ENCODE results near the gene SAPCD2.

SAPCD2 gene

GRCh38 chr9:137044037-137044436 lies 26.3 kb downstream of the SAPCD2 start:
- TF ChIP-seq CTCF (IDR thresholded peaks at IDR 0.05; ENCODE audit: low read depth, low read length, missing control alignments): no peak
- H3K4me3 ChIP-seq (ENCODE audit: low read depth, low read length): no peak overlapping the region
- no peak for DNase-seq (ENCODE audit: low read depth)
- in situ Hi-C loops (cut with HindIII; ENCODE audit: low sequenced_read_pairs): loop anchor here (25.0 kb wide), 1 partner anchor 257 kb away; the partner anchor contains the start of genes CCDC183 and TMEM141

GRCh38 chr9:137042751-137043727 lies 27.3 kb downstream of the SAPCD2 start:
- no peak overlapping the region for H3K4me3 ChIP-seq (ENCODE audit: low read depth, low read length)
- TF ChIP-seq CTCF (IDR thresholded peaks at IDR 0.05; ENCODE audit: low read depth, low read length, missing control alignments): no peak
- DNase-seq (ENCODE audit: low read depth): no peak
- in situ Hi-C loops (cut with HindIII; ENCODE audit: low sequenced_read_pairs): loop anchor here (25.0 kb wide), 1 partner anchor 256 kb away; the partner anchor contains the start of genes CCDC183 and TMEM141

GRCh38 chr9:137041124-137041523 lies 29.2 kb downstream of the SAPCD2 start:
- H3K4me3 ChIP-seq (ENCODE audit: low read depth, low read length): no peak overlapping the region
- no peak for TF ChIP-seq CTCF (IDR thresholded peaks at IDR 0.05; ENCODE audit: low read depth, low read length, missing control alignments)
- no peak for DNase-seq (ENCODE audit: low read depth)
- in situ Hi-C loops (cut with HindIII; ENCODE audit: low sequenced_read_pairs): loop anchor here (25.0 kb wide), 1 partner anchor 254 kb away; the partner anchor contains the start of genes CCDC183 and TMEM141

- in situ Hi-C loops (cut with HindIII; ENCODE audit: low sequenced_read_pairs): loop anchor here (25.0 kb wide), 1 partner anchor 253 kb away; the partner anchor contains the start of genes CCDC183 and TMEM141
- no peak for TF ChIP-seq CTCF (IDR thresholded peaks at IDR 0.05; ENCODE audit: low read depth, low read length, missing control alignments)
- no peak overlapping the region for H3K4me3 ChIP-seq (ENCODE audit: low read depth, low read length)
Observed at GRCh38 chr9:137040568-137040967, 29.8 kb downstream of the SAPCD2 start.

GRCh38 chr9:137039611-137040366 lies 30.6 kb downstream of the SAPCD2 start:
- H3K4me3 ChIP-seq (ENCODE audit: low read depth, low read length): no peak overlapping the region
- DNase-seq (ENCODE audit: low read depth): no peak
- TF ChIP-seq CTCF (IDR thresholded peaks at IDR 0.05; ENCODE audit: low read depth, low read length, missing control alignments): no peak
- in situ Hi-C loops (cut with HindIII; ENCODE audit: low sequenced_read_pairs): loop anchor here (25.0 kb wide), 1 partner anchor 252 kb away; the partner anchor contains the start of genes CCDC183 and TMEM141

More at GRCh38 chr9:137040568-137040967, 29.8 kb downstream of the SAPCD2 start:
- no peak for DNase-seq (ENCODE audit: low read depth)

- in situ Hi-C loops (cut with HindIII; ENCODE audit: low sequenced_read_pairs): loop anchor here (25.0 kb wide), 1 partner anchor 252 kb away; the partner anchor contains the start of genes CCDC183 and TMEM141
- no peak for DNase-seq (ENCODE audit: low read depth)
- TF ChIP-seq CTCF (IDR thresholded peaks at IDR 0.05; ENCODE audit: low read depth, low read length, missing control alignments): no peak
- H3K4me3 ChIP-seq (ENCODE audit: low read depth, low read length): no peak overlapping the region
Observed at GRCh38 chr9:137038916-137039315, 31.4 kb downstream of the SAPCD2 start.

All from astrocyte of the cerebellum (primary cell).